IMR-90 (cell line): Measurements from ENCODE around the gene EYS. TPM values are rescaled to one million over a fixed set of nuclear protein-coding genes. Genes with fewer than 3 reads are reported as not detected.
A peak's percentile ranks its signal among the peaks of the same experiment; 100 is the strongest.
"Not testable (repeated sequence)": the region's sequence is repeated elsewhere in the genome, so short reads cannot be mapped to it uniquely, and the experiment has no call there.

ENCODE experiments used
- ATAC-seq: fragments of 200-7000 bp; cut with Tn5 transposase; 2 replicates; pipeline ENCODE4 v1.9.1; 2020; ENCODE audit warnings: low read depth, mild to moderate bottlenecking, moderate library complexity
- BruUV-seq: library from RNA; stranded (reverse); fragments of 400-500 nt; replicated peaks from 2 replicates; lab custom pipeline; 2021; lab: Mats Ljungman, UMichigan
- CTCF ChIA-PET: fragments of 300-600 bp; formaldehyde crosslinking; extraction: SDS; loops from one replicate; lab custom pipeline; 2021; ENCODE audit warnings: antibody characterized with exemption; lab: Yijun Ruan, JAX
- POLR2A ChIA-PET: fragments of 300-600 bp; sonication (Branson Sonifier 250); formaldehyde crosslinking; loops from one replicate; lab custom pipeline; 2022; ENCODE audit warnings: antibody characterized with exemption; ENCODE audit not compliant: unreplicated experiment; lab: Charles Lee
- DNase-seq: peaks from one replicate; pipeline ENCODE4 v3.0.0; 2013
- H2AFZ ChIP-seq: replicated peaks from 2 replicates; pipeline ENCODE3; 2013; ENCODE audit warnings: low read length, mild to moderate bottlenecking; ENCODE audit not compliant: poor library complexity
- H2AK5ac ChIP-seq: 2 replicates; pipeline ENCODE4 v1.6.1; 2013; ENCODE audit warnings: low read depth, low read length, inconsistent platforms
- H2AK9ac ChIP-seq: replicated peaks from 2 replicates; pipeline ENCODE3; 2013; ENCODE audit warnings: mild to moderate bottlenecking, low read depth, low read length, moderate library complexity; ENCODE audit not compliant: poor library complexity
- H2BK120ac ChIP-seq: 2 replicates; pipeline ENCODE4 v1.6.1; 2013; ENCODE audit warnings: low read depth, low read length, inconsistent platforms
- H2BK15ac ChIP-seq: 3 replicates; pipeline ENCODE4 v1.6.1; 2013; ENCODE audit warnings: low read depth, low read length, inconsistent platforms
- H2BK20ac ChIP-seq: 2 replicates; pipeline ENCODE4 v1.6.1; 2013; ENCODE audit warnings: low read depth, mild to moderate bottlenecking, inconsistent platforms, low read length, moderate library complexity
- H2BK5ac ChIP-seq: 2 replicates; pipeline ENCODE4 v1.6.1; 2013; ENCODE audit warnings: mild to moderate bottlenecking, low read depth, low read length, inconsistent platforms; ENCODE audit not compliant: poor library complexity, severe bottlenecking
- H3K14ac ChIP-seq: replicated peaks from 2 replicates; pipeline ENCODE4 v1.6.1; 2013; ENCODE audit warnings: low read depth, low read length, inconsistent platforms
- H3K18ac ChIP-seq: 2 replicates; pipeline ENCODE4 v1.6.1; 2013; ENCODE audit warnings: low read depth, low read length, control low read depth
- H3K23ac ChIP-seq: 2 replicates; pipeline ENCODE4 v1.6.1; 2013; ENCODE audit warnings: low read depth, low read length, inconsistent platforms
- H3K27ac ChIP-seq: 2 replicates; pipeline ENCODE4 v1.5.1; 2013; ENCODE audit warnings: mild to moderate bottlenecking, control low read depth, low read length; ENCODE audit not compliant: insufficient read depth
- H3K27me3 ChIP-seq: 2 replicates; pipeline ENCODE4 v1.6.1; 2013; ENCODE audit warnings: low read length; ENCODE audit not compliant: control insufficient read depth, insufficient read depth
- H3K36me3 ChIP-seq: 2 replicates; pipeline ENCODE4 v1.6.1; 2013; ENCODE audit warnings: low read length, mixed read lengths; ENCODE audit not compliant: control insufficient read depth, insufficient read depth
- H3K4ac ChIP-seq: 2 replicates; pipeline ENCODE4 v1.6.1; 2013; ENCODE audit warnings: low read depth, low read length, inconsistent platforms
- H3K4me1 ChIP-seq: 2 replicates; pipeline ENCODE4 v1.6.1; 2013; ENCODE audit warnings: low read length, mixed read lengths; ENCODE audit not compliant: control insufficient read depth, insufficient read depth
- H3K4me2 ChIP-seq: 2 replicates; pipeline ENCODE4 v1.6.1; 2013; ENCODE audit warnings: low read depth, mild to moderate bottlenecking, control low read depth, low read length, moderate library complexity
- H3K4me3 ChIP-seq: 2 replicates; pipeline ENCODE4 v1.5.1; 2013; ENCODE audit warnings: low read depth, mild to moderate bottlenecking, control low read depth, low read length, moderate library complexity; ENCODE audit not compliant: insufficient read depth
- H3K56ac ChIP-seq: 2 replicates; pipeline ENCODE4 v1.6.1; 2013; ENCODE audit warnings: low read length, inconsistent platforms; ENCODE audit not compliant: insufficient read depth; ENCODE audit errors: extremely low read depth
- H3K79me1 ChIP-seq, 2 experiments: 2 replicates each; pipeline ENCODE4 v1.6.1; 2013; ENCODE audit warnings: low read length in 2 of 2, inconsistent platforms in 1 of 2, low read depth in 1 of 2
- H3K9ac ChIP-seq: 2 replicates; pipeline ENCODE4 v1.6.1; 2013; ENCODE audit warnings: low read depth, low read length, control low read depth
- H3K9me1 ChIP-seq: 2 replicates; pipeline ENCODE4 v1.6.1; 2013; ENCODE audit warnings: low read length, inconsistent platforms; ENCODE audit not compliant: insufficient read depth
- H3K9me3 ChIP-seq: 2 replicates; pipeline ENCODE4 v1.6.1; 2013; ENCODE audit warnings: low read length; ENCODE audit not compliant: control insufficient read depth, insufficient read depth
- H4K20me1 ChIP-seq: 2 replicates; pipeline ENCODE4 v1.6.1; 2013; ENCODE audit warnings: low read length, inconsistent platforms; ENCODE audit not compliant: insufficient read depth
- H4K5ac ChIP-seq: 2 replicates; pipeline ENCODE4 v1.6.1; 2013; ENCODE audit warnings: mild to moderate bottlenecking, low read depth, low read length, control low read depth
- H4K8ac ChIP-seq, 2 experiments: 2 replicates each; pipeline ENCODE4 v1.6.1; 2013; ENCODE audit warnings: low read depth in 2 of 2, low read length in 2 of 2, control low read depth in 1 of 2, inconsistent platforms in 1 of 2
- H4K91ac ChIP-seq: 2 replicates; pipeline ENCODE4 v1.6.1; 2013; ENCODE audit warnings: low read depth, low read length, inconsistent platforms; ENCODE audit not compliant: insufficient read depth
- CTCF ChIP-seq: conservative IDR thresholded peaks from 2 replicates; pipeline ENCODE4 v1.5.1; 2012; ENCODE audit warnings: mild to moderate bottlenecking, low read depth, low read length, improper control_type of control experiment
- RAD21 ChIP-seq: IDR thresholded peaks from 2 replicates; pipeline ENCODE4 v1.6.1; 2012; ENCODE audit warnings: low read length, improper control_type of control experiment
- WGBS, 2 experiments: methylation state at CpG; one replicate each; pipeline versions ENCODE4 v1.1.5 to v1.1.7; 2013; ENCODE audit warnings: missing lambda C conversion rate in 2 of 2; ENCODE audit not compliant: insufficient read length in 1 of 2; ENCODE audit errors: extremely low coverage in 2 of 2; 5-methylcytosine and 5-hydroxymethylcytosine counted together
- dilution Hi-C: fragments of 300-500 bp; cut with HindIII; formaldehyde crosslinking; loops from one replicate; pipeline ENCODE4 v1.14.3; 2018; ENCODE audit warnings: low sequenced_read_pairs; ENCODE audit not compliant: unreplicated experiment
- in situ Hi-C: fragments of 300-500 bp; cut with MboI; formaldehyde crosslinking; loops from 3 replicates; pipeline ENCODE4 v1.14.3; 2019; ENCODE audit warnings: low sequenced_read_pairs, inconsistent platforms, mixed read lengths
- intact Hi-C: fragments of 100-400 bp; cut with micrococcal nuclease; formaldehyde crosslinking; loops from 2 replicates; pipeline ENCODE4 v1.10.0; 2022
- polyA plus RNA-seq, 3 experiments: library from polyadenylated mRNA; depleted of rRNA; stranded (reverse); fragments of >200 nt; gene quantifications; 2 replicates each; pipeline ENCODE4 v1.2.3, GENCODE V29; 2012; ENCODE audit warnings: low replicate concordance in 1 of 3
- total RNA-seq: library from RNA; depleted of rRNA; stranded (reverse); fragments of >200 nt; gene quantifications from 2 replicates; pipeline ENCODE4 v1.2.3, GENCODE V29; 2012

Gene EYS
- total and polyA plus RNA-seq, 2 of the 4 experiments (the other 2 are of a cell fraction): under 0.01 TPM; not detected in 1

GRCh38 chr6:64469405-64469804 lies 1237.6 kb downstream of the EYS start:
- CTCF ChIA-PET, intact Hi-C loops, H2BK5ac ChIP-seq, H4K5ac ChIP-seq, DNase-seq, H2BK20ac ChIP-seq, H3K9me3 ChIP-seq, H3K4me1 ChIP-seq, H3K79me1 ChIP-seq, H3K56ac ChIP-seq, H3K27me3 ChIP-seq, H3K14ac ChIP-seq, ATAC-seq, H3K23ac ChIP-seq, H4K91ac ChIP-seq, BruUV-seq, H2AFZ ChIP-seq, dilution Hi-C loops, H3K4ac ChIP-seq, H3K36me3 ChIP-seq, H3K9me1 ChIP-seq, H3K4me2 ChIP-seq, POLR2A ChIA-PET, H3K18ac ChIP-seq, H4K8ac ChIP-seq, in situ Hi-C loops, H4K20me1 ChIP-seq, H3K27ac ChIP-seq, H2BK120ac ChIP-seq, H2AK9ac ChIP-seq, H2AK5ac ChIP-seq, H3K9ac ChIP-seq, H3K4me3 ChIP-seq, H2BK15ac ChIP-seq: not testable (repeated sequence)
- TF ChIP-seq RAD21: peak; percentile 28; the same call in 1 of the 2 replicates
- 0 out of 2 replicates have a peak, but pooled peaks have one; percentile 9 for TF ChIP-seq CTCF
- WGBS, 2 experiments: 75% methylated on average over 1 of the region's 12 CpGs; no CpG with 5 or more reads in 1 of the 2 experiments
